HepG2 (cell line): ENCODE measurements around the gene SENP5. TPM values are rescaled to one million over a fixed set of nuclear protein-coding genes. Genes with fewer than 3 reads are reported as not detected.

Experiments
- BRCA1 ChIP-seq: sonication (generic); formaldehyde crosslinking; IDR thresholded peaks from 2 replicates; pipeline ENCODE4 v1.4.0; 2020; ENCODE audit warnings: missing genetic modification reagents
- CSRNP1 ChIP-seq: sonication (generic); formaldehyde crosslinking; IDR thresholded peaks from 2 replicates; pipeline ENCODE4 v1.8.1; 2023; ENCODE audit warnings: mild to moderate bottlenecking, missing genetic modification reagents
- ELK4 ChIP-seq: sonication (generic); formaldehyde crosslinking; IDR thresholded peaks from 2 replicates; pipeline ENCODE4 v1.9.0; 2021; ENCODE audit warnings: missing genetic modification reagents, borderline replicate concordance
- ETV5 ChIP-seq: IDR thresholded peaks from 2 replicates; pipeline ENCODE4 v1.6.1; 2018; ENCODE audit warnings: missing biosample characterization, missing genetic modification reagents, inconsistent platforms, borderline replicate concordance
- GABPB1 ChIP-seq: IDR thresholded peaks from 2 replicates; pipeline ENCODE4 v1.6.1; 2016; ENCODE audit warnings: mild to moderate bottlenecking, missing genetic modification reagents, moderate library complexity, missing compliant biosample characterization
- HNF4G ChIP-seq, 2 experiments: sonication (generic) in 1 of 2; formaldehyde crosslinking in 1 of 2; IDR thresholded peaks; 2 replicates each; pipeline versions ENCODE4 v1.4.0 to v1.6.1; 2011 to 2020; ENCODE audit warnings: borderline replicate concordance in 2 of 2, low read depth in 2 of 2, mild to moderate bottlenecking in 2 of 2, low read length in 1 of 2, missing genetic modification reagents in 1 of 2, moderate library complexity in 1 of 2
- MAZ ChIP-seq, 2 experiments: sonication (generic) in 1 of 2; formaldehyde crosslinking in 1 of 2; IDR thresholded peaks; 2 replicates each; pipeline versions ENCODE4 v1.5.0 to v1.6.1; 2012 to 2020; ENCODE audit warnings: low read depth in 2 of 2, mild to moderate bottlenecking in 2 of 2, borderline replicate concordance in 1 of 2, improper control_type of control experiment in 1 of 2, low read length in 1 of 2, missing genetic modification reagents in 1 of 2, moderate library complexity in 1 of 2
- PITX1 ChIP-seq: sonication (generic); formaldehyde crosslinking; IDR thresholded peaks from 2 replicates; pipeline ENCODE4 v1.5.1; 2020; ENCODE audit warnings: mild to moderate bottlenecking, missing genetic modification reagents
- RORA ChIP-seq: sonication (generic); formaldehyde crosslinking; IDR thresholded peaks from 2 replicates; pipeline ENCODE4 v1.5.0; 2020; ENCODE audit warnings: mild to moderate bottlenecking, missing genetic modification reagents, moderate library complexity
- SPEN ChIP-seq: sonication (generic); formaldehyde crosslinking; IDR thresholded peaks from 2 replicates; pipeline ENCODE4 v1.5.1; 2020; ENCODE audit warnings: low read depth, mild to moderate bottlenecking, missing genetic modification reagents
- ZC3H13 ChIP-seq: sonication (generic); formaldehyde crosslinking; IDR thresholded peaks from 2 replicates; pipeline ENCODE4 v1.8.1; 2023; ENCODE audit warnings: mild to moderate bottlenecking, missing genetic modification reagents, moderate library complexity
- ZFP36L1 ChIP-seq: sonication (generic); formaldehyde crosslinking; IDR thresholded peaks from 2 replicates; pipeline ENCODE4 v1.8.0; 2022; ENCODE audit warnings: mild to moderate bottlenecking, missing genetic modification reagents, moderate library complexity
- ZNF547 ChIP-seq: sonication (generic); formaldehyde crosslinking; IDR thresholded peaks from 2 replicates; pipeline ENCODE4 v1.5.1; 2020; ENCODE audit warnings: mild to moderate bottlenecking, missing genetic modification reagents
- ZNF552 ChIP-seq: sonication (generic); formaldehyde crosslinking; IDR thresholded peaks from 2 replicates; pipeline ENCODE4 v1.9.0; 2022; ENCODE audit warnings: missing genetic modification reagents, mild to moderate bottlenecking, borderline replicate concordance
- ZNF558 ChIP-seq: sonication (generic); formaldehyde crosslinking; IDR thresholded peaks from 2 replicates; pipeline ENCODE4 v1.9.0; 2022; ENCODE audit warnings: mild to moderate bottlenecking, missing genetic modification reagents, borderline replicate concordance
- ZNF644 ChIP-seq: IDR thresholded peaks from 2 replicates; pipeline ENCODE4 v1.6.1; 2016; ENCODE audit warnings: low read depth
- ZNF761 ChIP-seq: sonication (generic); formaldehyde crosslinking; conservative IDR thresholded peaks from 2 replicates; pipeline ENCODE4 v1.4.0; 2020; ENCODE audit warnings: mild to moderate bottlenecking, missing genetic modification reagents
- polyA plus RNA-seq, 8 experiments: library from polyadenylated mRNA; depleted of rRNA in 3 of 8; stranded (reverse) in 7 of 8; unstranded in 1 of 8; fragments of >200 nt; fragmentation: Illumina TruSeq in 4 of 8; extraction: Trizol in 4 of 8; gene quantifications; 2 replicates each; pipeline versions ENCODE4 v1.2.1 to v1.2.3, GENCODE V29; 2011 to 2016; ENCODE audit warnings: low read depth in 4 of 8, missing spikeins in 1 of 8, mixed read lengths in 1 of 8; ENCODE audit not compliant: insufficient read depth in 1 of 8
- total RNA-seq, 5 experiments: library from RNA; depleted of rRNA; stranded (reverse); fragments of >200 nt; fragmentation: Illumina TruSeq; extraction: Trizol; gene quantifications; 2 replicates each; pipeline ENCODE4 v1.2.3, GENCODE V29; 2016; ENCODE audit warnings: low read depth in 1 of 5
- TF ChIP-seq, protein P1 (sequence below): IDR thresholded peaks from 2 replicates; pipeline ENCODE4 v1.6.1; 2016; ENCODE audit warnings: mild to moderate bottlenecking
- TF ChIP-seq, protein P2 (sequence below): sonication (generic); formaldehyde crosslinking; IDR thresholded peaks from 2 replicates; pipeline ENCODE4 v1.4.0; 2020; ENCODE audit warnings: missing genetic modification reagents

The SENP5 gene
- total and polyA plus RNA-seq, 2 of the 13 experiments (the other 11 are each of a cell fraction or from before 2014, with no cell fraction given), result 17.6 to 30.9 TPM

- TF ChIP-seq, protein P1, sequence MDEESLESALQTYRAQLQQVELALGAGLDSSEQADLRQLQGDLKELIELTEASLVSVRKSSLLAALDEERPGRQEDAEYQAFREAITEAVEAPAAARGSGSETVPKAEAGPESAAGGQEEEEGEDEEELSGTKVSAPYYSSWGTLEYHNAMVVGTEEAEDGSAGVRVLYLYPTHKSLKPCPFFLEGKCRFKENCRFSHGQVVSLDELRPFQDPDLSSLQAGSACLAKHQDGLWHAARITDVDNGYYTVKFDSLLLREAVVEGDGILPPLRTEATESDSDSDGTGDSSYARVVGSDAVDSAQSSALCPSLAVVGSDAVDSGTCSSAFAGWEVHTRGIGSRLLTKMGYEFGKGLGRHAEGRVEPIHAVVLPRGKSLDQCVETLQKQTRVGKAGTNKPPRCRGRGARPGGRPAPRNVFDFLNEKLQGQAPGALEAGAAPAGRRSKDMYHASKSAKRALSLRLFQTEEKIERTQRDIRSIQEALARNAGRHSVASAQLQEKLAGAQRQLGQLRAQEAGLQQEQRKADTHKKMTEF (CRISPR knock-in tag), result no peak
- no peak; the same call in 1 of the 2 replicates for TF ChIP-seq ZNF558 (CRISPR knock-in tag)
- no peak for TF ChIP-seq HNF4G (IDR thresholded peaks at IDR 0.05; ENCODE audit: borderline replicate concordance, low read depth, low read length)
- peak; percentile 58 for TF ChIP-seq HNF4G (CRISPR knock-in tag; IDR thresholded peaks at IDR 0.05; ENCODE audit: borderline replicate concordance, low read depth)
- TF ChIP-seq ZNF547 (CRISPR knock-in tag), result peak; percentile 69
- 0 out of 2 replicates have a peak, but pooled peaks have one; percentile 50 for TF ChIP-seq ZNF552
- TF ChIP-seq SPEN, result peak; percentile 25; the same call in 1 of the 2 replicates
- peak; percentile 38; the same call in 1 of the 2 replicates for TF ChIP-seq GABPB1 (CRISPR knock-in tag)
- TF ChIP-seq ETV5 (CRISPR knock-in tag), result 0 out of 2 replicates have a peak, but pooled peaks have one; percentile 11
- 0 out of 2 replicates have a peak, but pooled peaks have one; percentile 27 for TF ChIP-seq RORA
- TF ChIP-seq MAZ (IDR thresholded peaks at IDR 0.05; ENCODE audit: borderline replicate concordance, low read depth, low read length), result no peak
- peak; percentile 82 for TF ChIP-seq MAZ (CRISPR knock-in tag; IDR thresholded peaks at IDR 0.05; ENCODE audit: low read depth)
- TF ChIP-seq CSRNP1 (CRISPR knock-in tag), result peak; percentile 56
- TF ChIP-seq, protein P2, sequence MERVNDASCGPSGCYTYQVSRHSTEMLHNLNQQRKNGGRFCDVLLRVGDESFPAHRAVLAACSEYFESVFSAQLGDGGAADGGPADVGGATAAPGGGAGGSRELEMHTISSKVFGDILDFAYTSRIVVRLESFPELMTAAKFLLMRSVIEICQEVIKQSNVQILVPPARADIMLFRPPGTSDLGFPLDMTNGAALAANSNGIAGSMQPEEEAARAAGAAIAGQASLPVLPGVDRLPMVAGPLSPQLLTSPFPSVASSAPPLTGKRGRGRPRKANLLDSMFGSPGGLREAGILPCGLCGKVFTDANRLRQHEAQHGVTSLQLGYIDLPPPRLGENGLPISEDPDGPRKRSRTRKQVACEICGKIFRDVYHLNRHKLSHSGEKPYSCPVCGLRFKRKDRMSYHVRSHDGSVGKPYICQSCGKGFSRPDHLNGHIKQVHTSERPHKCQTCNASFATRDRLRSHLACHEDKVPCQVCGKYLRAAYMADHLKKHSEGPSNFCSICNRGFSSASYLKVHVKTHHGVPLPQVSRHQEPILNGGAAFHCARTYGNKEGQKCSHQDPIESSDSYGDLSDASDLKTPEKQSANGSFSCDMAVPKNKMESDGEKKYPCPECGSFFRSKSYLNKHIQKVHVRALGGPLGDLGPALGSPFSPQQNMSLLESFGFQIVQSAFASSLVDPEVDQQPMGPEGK (CRISPR knock-in tag), result peak; percentile 51; the same call in 1 of the 2 replicates
- no peak for TF ChIP-seq BRCA1
- no peak for TF ChIP-seq ZFP36L1
- no peak for TF ChIP-seq ZNF644
- peak; percentile 34; the same call in 1 of the 2 replicates for TF ChIP-seq PITX1 (CRISPR knock-in tag)
- TF ChIP-seq ZC3H13 (CRISPR knock-in tag), result peak; percentile 57; the same call in 1 of the 2 replicates
- TF ChIP-seq ZNF761, result peak; percentile 42; the same call in 1 of the 2 replicates
- TF ChIP-seq ELK4 (CRISPR knock-in tag), result no peak
These were observed 100.8 kb downstream of the SENP5 start, which contains the start of gene PIGZ (continued) for GRCh38 chr3:196968233-196969133.
